HCT116 (cell line): ENCODE measurements around the gene TAF1B. TPM values are rescaled to one million over a fixed set of nuclear protein-coding genes. Genes with fewer than 3 reads are reported as not detected.

Experiments
- ATAC-seq: fragments of 200-7000 bp; cut with Tn5 transposase; 2 replicates; pipeline ENCODE4 v1.9.1; 2020; ENCODE audit warnings: mild to moderate bottlenecking, moderate library complexity
- BruUV-seq: library from RNA; stranded (reverse); fragments of 400-500 nt; replicated peaks from 2 replicates; lab custom pipeline; 2021; lab: Mats Ljungman, UMichigan
- CTCF ChIA-PET: fragments of 300-600 bp; sonication (Branson Sonifier 250); formaldehyde crosslinking; loops from one replicate; lab custom pipeline; 2021; ENCODE audit warnings: antibody characterized with exemption; lab: Charles Lee
- POLR2A ChIA-PET: fragments of 300-600, 350-600 bp; sonication (Branson Sonifier 250); formaldehyde crosslinking; loops from one replicate; lab custom pipeline; 2021; ENCODE audit warnings: antibody characterized with exemption; lab: Charles Lee
- RAD21 ChIA-PET, 2 experiments: fragments of 300-600 bp; sonication (Branson Sonifier 250); formaldehyde crosslinking; loops; one replicate each; lab custom pipeline; 2023; ENCODE audit warnings: low total read pairs in 2 of 2; ENCODE audit not compliant: uncharacterized antibody in 2 of 2, unreplicated experiment in 2 of 2, low non-redundant PET in 1 of 2; lab: Charles Lee
- DNase-seq: peaks from one replicate; pipeline ENCODE4 v3.0.0-alpha.2; 2010; ENCODE audit warnings: low read depth, low spot score
- H2AFZ ChIP-seq: fragments of 200-600 bp; shearing (Covaris generic), sonication (generic); 2 replicates; pipeline ENCODE4 v1.6.1; 2017; ENCODE audit warnings: low read depth, mixed run types, mixed read lengths, antibody characterized with exemption, low read length; ENCODE audit not compliant: poor library complexity, severe bottlenecking
- H3K27ac ChIP-seq: 2 replicates; pipeline ENCODE4 v1.5.1; 2012; ENCODE audit warnings: low read depth, low read length
- H3K27me3 ChIP-seq: fragments of 200-600 bp; sonication (generic); 2 replicates; pipeline ENCODE4 v1.6.1; 2016; ENCODE audit warnings: mixed run types, low read length, mixed read lengths; ENCODE audit not compliant: insufficient read depth
- H3K36me3 ChIP-seq, 2 experiments: fragments of 200-500 bp in 1 of 2; fragments of 200-600 bp in 1 of 2; sonication (Bioruptor generic) in 1 of 2; sonication (generic) in 1 of 2; 2 replicates each; pipeline versions ENCODE4 v1.5.1 to v1.6.1; 2014 to 2016; ENCODE audit warnings: low read length in 2 of 2, inconsistent platforms in 1 of 2, mixed read lengths in 1 of 2, mixed run types in 1 of 2; ENCODE audit not compliant: insufficient read depth in 2 of 2, control insufficient read depth in 1 of 2
- H3K4me1 ChIP-seq, 2 experiments: fragments of 200-600 bp in 1 of 2; sonication (generic) in 1 of 2; 2 replicates each; pipeline versions ENCODE4 v1.5.1 to v1.6.1; 2012 to 2017; ENCODE audit warnings: low read length in 2 of 2, inconsistent platforms in 1 of 2, mild to moderate bottlenecking in 1 of 2, mixed read lengths in 1 of 2, mixed run types in 1 of 2, moderate library complexity in 1 of 2; ENCODE audit not compliant: insufficient read depth in 2 of 2, control insufficient read depth in 1 of 2
- H3K4me2 ChIP-seq: fragments of 200-600 bp; sonication (generic); 2 replicates; pipeline ENCODE4 v1.6.1; 2017; ENCODE audit warnings: mixed run types, low read length, mixed read lengths
- H3K4me3 ChIP-seq, 2 experiments: fragments of 200-600 bp in 1 of 2; sonication (generic) in 1 of 2; replicated peaks in 1 of 2; 2 replicates each; pipeline ENCODE4 v1.5.1; 2011 to 2016; ENCODE audit warnings: low read length in 2 of 2, control low read depth in 1 of 2, low read depth in 1 of 2, mild to moderate bottlenecking in 1 of 2, mixed read lengths in 1 of 2, mixed run types in 1 of 2
- H3K79me2 ChIP-seq: fragments of 200-600 bp; sonication (generic); 2 replicates; pipeline ENCODE4 v1.6.1; 2017; ENCODE audit warnings: mild to moderate bottlenecking, mixed run types, low read length, moderate library complexity, mixed read lengths; ENCODE audit not compliant: insufficient read depth
- H3K9ac ChIP-seq: fragments of 200-600 bp; sonication (generic); 2 replicates; pipeline ENCODE4 v1.6.1; 2016; ENCODE audit warnings: low read length, mixed read lengths
- H3K9me2 ChIP-seq: fragments of 200-600 bp; sonication (generic), shearing (Covaris generic); 2 replicates; pipeline ENCODE4 v1.6.1; 2017; ENCODE audit warnings: mixed run types, mild to moderate bottlenecking, moderate library complexity; ENCODE audit not compliant: insufficient read depth
- H3K9me3 ChIP-seq, 2 experiments: fragments of 200-500 bp in 1 of 2; fragments of 200-600 bp in 1 of 2; sonication (Bioruptor generic) in 1 of 2; sonication (generic) in 1 of 2; 2 replicates each; pipeline ENCODE4 v1.6.1; 2014 to 2017; ENCODE audit warnings: low read length in 2 of 2, mixed read lengths in 2 of 2, inconsistent platforms in 1 of 2, low read depth in 1 of 2, mild to moderate bottlenecking in 1 of 2, mixed run types in 1 of 2, moderate library complexity in 1 of 2; ENCODE audit not compliant: control insufficient read depth in 1 of 2, insufficient read depth in 1 of 2
- H4K20me1 ChIP-seq: fragments of 200-600 bp; sonication (generic), shearing (Covaris generic); 2 replicates; pipeline ENCODE4 v1.6.1; 2017; ENCODE audit warnings: mixed run types, mild to moderate bottlenecking, moderate library complexity; ENCODE audit not compliant: insufficient read depth
- ATF3 ChIP-seq: IDR thresholded peaks from 2 replicates; pipeline ENCODE4 v1.6.1; 2012
- CBX3 ChIP-seq: IDR thresholded peaks from 2 replicates; pipeline ENCODE4 v1.6.1; 2012; ENCODE audit warnings: low read depth
- CEBPB ChIP-seq: IDR thresholded peaks from 2 replicates; pipeline ENCODE4 v1.6.1; 2012; ENCODE audit warnings: low read depth
- CTCF ChIP-seq, 3 experiments: fragments of 200-600 bp in 1 of 3; sonication (generic) in 1 of 3; IDR thresholded peaks in 2 of 3; conservative IDR thresholded peaks in 1 of 3; 2 replicates each; pipeline ENCODE4 v1.5.1; 2012 to 2017; ENCODE audit warnings: low read depth in 2 of 3, low read length in 2 of 3, antibody characterized with exemption in 1 of 3, borderline replicate concordance in 1 of 3, control low read depth in 1 of 3, mild to moderate bottlenecking in 1 of 3, mixed read lengths in 1 of 3, mixed run types in 1 of 3, moderate library complexity in 1 of 3; ENCODE audit not compliant: insufficient read depth in 1 of 3
- EGR1 ChIP-seq: IDR thresholded peaks from 2 replicates; pipeline ENCODE4 v1.6.1; 2012; ENCODE audit warnings: low read depth
- EZH2 ChIP-seq: fragments of 200-600 bp; sonication (generic); IDR thresholded peaks from 2 replicates; pipeline ENCODE4 v1.6.1; 2017; ENCODE audit warnings: antibody characterized with exemption, mixed run types
- EZH2phosphoT487 ChIP-seq: fragments of 200-600 bp; IDR thresholded peaks from 2 replicates; pipeline ENCODE4 v1.6.1; 2018; ENCODE audit warnings: antibody characterized with exemption, borderline replicate concordance
- JUND ChIP-seq: IDR thresholded peaks from 2 replicates; pipeline ENCODE4 v1.6.1; 2012
- MAX ChIP-seq: IDR thresholded peaks from 2 replicates; pipeline ENCODE4 v1.6.1; 2012
- POLR2A ChIP-seq: IDR thresholded peaks from 2 replicates; pipeline ENCODE4 v1.7.0; 2011; ENCODE audit warnings: borderline replicate concordance; ENCODE audit not compliant: insufficient read depth, insufficient read length; ENCODE audit errors: extremely low read depth
- POLR2AphosphoS5 ChIP-seq: IDR thresholded peaks from 2 replicates; pipeline ENCODE4 v1.6.1; 2011; ENCODE audit warnings: mild to moderate bottlenecking, low read depth, low read length, moderate library complexity
- RAD21 ChIP-seq: IDR thresholded peaks from 2 replicates; pipeline ENCODE4 v1.6.1; 2012; ENCODE audit warnings: low read depth, mild to moderate bottlenecking
- REST ChIP-seq: IDR thresholded peaks from 2 replicates; pipeline ENCODE4 v1.6.1; 2012; ENCODE audit warnings: low read depth
- SIN3A ChIP-seq: IDR thresholded peaks from 2 replicates; pipeline ENCODE4 v1.6.1; 2012; ENCODE audit warnings: low read depth
- SRF ChIP-seq: IDR thresholded peaks from 2 replicates; pipeline ENCODE4 v1.6.1; 2012; ENCODE audit warnings: low read depth
- TCF7L2 ChIP-seq: IDR thresholded peaks from 2 replicates; pipeline ENCODE4 v1.7.0; 2011; ENCODE audit warnings: borderline replicate concordance, inconsistent platforms; ENCODE audit not compliant: insufficient read depth, insufficient read length; ENCODE audit errors: extremely low read depth
- YY1 ChIP-seq: IDR thresholded peaks from 2 replicates; pipeline ENCODE4 v1.6.1; 2011; ENCODE audit warnings: low read length, low read depth, moderate library complexity, mild to moderate bottlenecking; ENCODE audit not compliant: insufficient replicate concordance; ENCODE audit errors: extremely low read depth
- ZBTB33 ChIP-seq: IDR thresholded peaks from 2 replicates; pipeline ENCODE4 v1.6.1; 2011; ENCODE audit warnings: mild to moderate bottlenecking, low read length, moderate library complexity; ENCODE audit not compliant: insufficient replicate concordance; ENCODE audit errors: extremely low read depth
- ZFX ChIP-seq: fragments of 450-650 bp; IDR thresholded peaks from 2 replicates; pipeline ENCODE4 v1.6.1; 2017
- ZNF274 ChIP-seq: fragments of 200-500 bp; sonication (Bioruptor generic); IDR thresholded peaks from 2 replicates; pipeline ENCODE4 v1.6.1; 2014; ENCODE audit warnings: mild to moderate bottlenecking, low read depth, low read length, inconsistent platforms
- intact Hi-C: fragments of 100-400 bp; cut with micrococcal nuclease; formaldehyde crosslinking; loops from 2 replicates; pipeline ENCODE4 v1.10.0; 2022
- total RNA-seq: library from RNA; stranded (reverse); gene quantifications from one replicate; pipeline ENCODE4 v1.2.1, GENCODE V29; 2021; ENCODE audit not compliant: unreplicated experiment

Gene TAF1B
- total RNA-seq, 1 experiment from 2014 or later, result 27.9 TPM

GRCh38 chr2:9795071-9795470 lies 48.2 kb upstream of the TAF1B start:
- H2AFZ ChIP-seq, result no peak overlapping the region

More at GRCh38 chr2:9795071-9795470, 48.2 kb upstream of the TAF1B start:
- no peak for TF ChIP-seq EZH2
- TF ChIP-seq ATF3, result no peak
- TF ChIP-seq MAX, result no peak
- no peak for TF ChIP-seq CEBPB
- TF ChIP-seq POLR2A, result no peak
- no peak for TF ChIP-seq JUND
- no peak for TF ChIP-seq YY1
- TF ChIP-seq ZBTB33, result no peak
- no peak for TF ChIP-seq ZFX
- TF ChIP-seq ZNF274, result no peak
- TF ChIP-seq RAD21, result no peak
- no peak for TF ChIP-seq EGR1
- TF ChIP-seq CBX3, result no peak
- no peak for TF ChIP-seq CTCF (IDR thresholded peaks at IDR 0.05 in 2 of 3, conservative IDR thresholded peaks at IDR 0.05 in 1 of 3; ENCODE audit: borderline replicate concordance in 1 of 3, insufficient read depth in 1 of 3, low read depth in 2 of 3, low read length in 2 of 3)
- TF ChIP-seq TCF7L2, result no peak
- no peak for TF ChIP-seq REST
- TF ChIP-seq POLR2AphosphoS5, result no peak
- TF ChIP-seq EZH2phosphoT487, result no peak
- TF ChIP-seq SIN3A, result no peak
- no peak for TF ChIP-seq SRF
- TF ChIP-seq, all 23 proteins: peak for 0
- no peaks in the 10 kb centered on the region for H4K20me1 ChIP-seq
- H3K36me3 ChIP-seq, result no peaks in the 10 kb centered on the region
- ATAC-seq (no peak), DNase-seq (no peak)
- H3K4me1 ChIP-seq, result peaks cover 3 to 11% of the 10 kb centered on the region in 2 experiments; a peak in 3 of 4 replicates
- H3K4me3 ChIP-seq, result no peak overlapping the region
- H3K9ac ChIP-seq, result no peak overlapping the region
- CTCF ChIA-PET, result no interaction called here
- RAD21 ChIA-PET, result interaction anchor here in 1 of 2 experiments (0.5 kb wide), 1 partner anchor 254 kb away, joined by 4 read pairs; no protein-coding TSS in a partner anchor
- no peak overlapping the region for H3K4me2 ChIP-seq
- POLR2A ChIA-PET, result no interaction called here
- no peak overlapping the region for H3K27ac ChIP-seq
- no TSS peak for BruUV-seq
- H3K79me2 ChIP-seq, result no peaks in the 10 kb centered on the region
- H3K27me3 ChIP-seq, result no peaks in the 10 kb centered on the region
- intact Hi-C loops, result no loop called here
- H3K9me2 ChIP-seq, result no peaks in the 10 kb centered on the region
- H3K9me3 ChIP-seq, result no peaks in the 10 kb centered on the region
